HG03097 (cell line): ENCODE measurements around the gene ADCY1.

Experiments
- ATAC-seq: cut with Tn5 transposase; IDR thresholded peaks from one replicate; pipeline ENCODE4 v1.9.1; 2021; ENCODE audit not compliant: unreplicated experiment, low FRiP score

ADCY1 gene

DNA sequence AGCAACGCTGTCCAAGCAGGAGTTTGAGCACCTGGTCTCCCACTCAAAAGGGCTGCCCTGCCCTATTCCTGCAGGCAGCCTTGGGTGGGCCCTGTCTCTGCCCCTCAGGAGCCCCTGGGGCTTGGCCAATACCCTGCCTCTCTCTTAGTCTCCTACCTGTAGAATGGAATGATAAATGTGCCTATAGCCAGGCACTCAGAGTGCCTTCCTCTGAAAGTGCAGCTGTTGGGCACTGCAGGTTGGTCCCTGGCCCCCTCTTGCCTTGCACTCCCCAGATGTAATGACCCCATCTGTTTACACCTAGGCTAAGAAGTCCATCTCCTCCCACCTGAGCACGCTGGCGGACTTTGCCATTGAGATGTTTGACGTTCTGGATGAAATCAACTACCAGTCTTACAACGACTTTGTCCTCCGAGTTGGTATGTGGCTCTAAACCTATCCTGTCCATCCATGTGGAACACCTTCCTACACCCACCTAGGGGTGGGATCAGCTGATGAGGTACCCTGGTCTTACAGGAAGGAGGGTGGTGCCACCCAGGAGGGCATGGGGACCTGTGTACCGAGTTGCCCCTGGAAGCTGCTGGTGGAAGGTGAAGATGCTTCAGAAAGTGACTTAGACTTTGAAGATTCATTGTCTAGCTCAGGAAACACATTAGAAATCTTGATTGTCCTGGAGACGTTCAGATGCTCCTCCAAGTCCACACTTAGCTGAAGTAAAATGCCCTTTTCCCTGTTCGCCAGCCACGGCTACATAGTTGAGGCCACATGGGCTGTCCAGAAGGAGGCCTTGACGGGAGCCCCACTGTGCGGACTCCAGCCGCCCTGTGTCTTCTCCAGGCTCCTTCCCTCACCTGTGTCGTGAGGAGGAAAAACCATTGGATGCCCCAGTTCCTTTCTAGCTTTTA, 134.1 kb downstream of the ADCY1 start:
- ATAC-seq, result no peak

DNA sequence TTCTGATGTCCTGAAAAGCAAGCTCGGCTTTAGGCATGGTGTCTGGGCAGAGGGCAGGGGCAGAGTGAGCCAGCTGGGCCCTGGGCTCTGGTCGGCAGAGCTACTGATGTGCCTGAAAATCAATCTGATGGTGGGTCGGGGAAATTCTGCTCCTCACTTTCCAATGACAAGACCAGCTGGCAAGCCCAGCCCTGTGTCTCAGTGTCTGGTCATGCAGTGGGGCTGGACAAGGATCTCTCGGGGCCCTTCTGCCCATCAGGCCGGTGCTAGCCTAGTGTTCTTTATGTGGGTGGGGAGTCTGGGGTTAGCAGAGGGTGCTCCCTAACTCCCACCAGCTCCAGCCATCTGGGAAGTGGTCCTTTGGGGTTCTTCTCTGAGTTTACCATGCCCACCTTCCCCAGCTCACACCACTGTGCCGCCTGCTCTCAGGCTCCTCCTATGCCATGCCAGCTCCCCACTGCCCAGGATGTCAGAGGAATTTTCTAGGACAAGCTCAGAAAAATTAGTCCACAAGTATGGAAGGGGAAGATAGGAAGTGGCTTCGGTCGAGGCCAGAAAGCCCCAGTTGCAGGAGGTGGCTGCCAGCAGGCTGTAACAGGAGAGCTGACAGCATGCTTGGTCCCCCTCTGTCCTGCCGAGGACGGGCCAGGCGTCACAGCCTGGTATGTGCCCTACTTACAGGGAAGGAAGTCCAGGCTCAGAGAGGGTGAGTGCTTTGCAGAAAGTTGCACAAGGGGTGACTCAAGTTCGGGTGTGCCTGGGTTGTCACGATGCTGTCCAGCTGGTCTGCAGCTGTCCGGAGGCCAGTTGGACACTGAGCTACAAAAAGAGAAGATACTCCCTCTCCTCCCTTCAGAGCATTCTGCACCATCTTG, 135.2 kb downstream of the ADCY1 start:
- no peak for ATAC-seq

DNA sequence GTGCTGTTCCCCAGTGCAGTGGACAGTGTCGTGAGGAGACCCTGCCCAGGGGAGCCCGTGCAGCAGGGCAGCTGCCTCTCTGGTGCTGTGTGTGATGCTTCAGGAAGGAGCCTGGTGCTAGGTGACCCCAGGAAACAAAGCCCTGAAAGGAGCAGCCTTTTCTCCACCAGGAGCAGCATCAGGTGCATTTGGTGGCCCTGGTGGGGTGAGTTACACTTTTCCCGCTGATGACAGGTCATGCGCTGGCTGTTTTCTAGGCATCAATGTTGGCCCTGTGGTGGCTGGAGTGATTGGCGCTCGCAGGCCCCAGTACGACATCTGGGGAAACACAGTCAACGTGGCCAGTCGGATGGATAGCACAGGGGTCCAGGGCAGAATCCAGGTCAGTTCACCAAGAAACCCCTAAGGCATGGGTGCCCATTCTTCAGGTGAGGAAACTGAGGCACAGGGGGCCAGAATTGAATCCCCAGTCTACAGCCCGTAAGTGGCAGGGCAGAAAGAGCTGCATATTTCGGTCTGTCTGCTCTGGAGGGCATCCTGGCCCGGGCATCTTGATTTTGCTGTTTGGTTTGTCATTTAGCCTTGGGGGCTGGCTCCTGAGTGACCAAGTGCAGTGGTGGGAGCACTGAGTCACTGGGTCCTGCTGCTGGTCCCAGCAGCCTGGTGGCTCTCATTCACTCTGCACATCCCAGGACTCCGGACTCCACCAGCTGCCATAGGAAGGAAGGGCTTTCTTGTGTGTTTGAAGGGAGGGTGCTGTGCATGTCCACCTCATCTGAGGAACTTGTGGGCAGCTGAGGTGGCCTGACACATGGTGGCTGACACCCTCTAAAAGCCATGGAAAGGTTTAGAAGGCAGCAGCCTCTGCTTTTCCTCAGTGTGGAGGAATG, 136.3 kb downstream of the ADCY1 start:
- ATAC-seq, result no peak

DNA sequence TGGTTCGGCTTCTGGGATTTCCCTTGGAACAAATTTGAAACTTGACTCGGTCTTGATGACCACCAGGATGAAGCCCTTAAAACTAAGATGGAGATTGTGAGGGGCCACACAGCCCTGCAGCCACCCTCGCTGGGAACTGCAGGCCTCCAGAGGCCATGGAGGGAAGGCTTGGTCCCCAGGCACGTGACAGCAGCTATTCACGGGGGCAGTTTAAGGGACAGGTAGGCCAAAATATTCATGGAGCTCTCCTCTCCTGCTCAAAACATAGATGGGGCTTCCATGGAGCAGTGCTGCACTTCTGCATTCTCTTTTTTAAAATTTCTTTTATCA, 137.0 kb downstream of the ADCY1 start:
- ATAC-seq, result no peak

DNA sequence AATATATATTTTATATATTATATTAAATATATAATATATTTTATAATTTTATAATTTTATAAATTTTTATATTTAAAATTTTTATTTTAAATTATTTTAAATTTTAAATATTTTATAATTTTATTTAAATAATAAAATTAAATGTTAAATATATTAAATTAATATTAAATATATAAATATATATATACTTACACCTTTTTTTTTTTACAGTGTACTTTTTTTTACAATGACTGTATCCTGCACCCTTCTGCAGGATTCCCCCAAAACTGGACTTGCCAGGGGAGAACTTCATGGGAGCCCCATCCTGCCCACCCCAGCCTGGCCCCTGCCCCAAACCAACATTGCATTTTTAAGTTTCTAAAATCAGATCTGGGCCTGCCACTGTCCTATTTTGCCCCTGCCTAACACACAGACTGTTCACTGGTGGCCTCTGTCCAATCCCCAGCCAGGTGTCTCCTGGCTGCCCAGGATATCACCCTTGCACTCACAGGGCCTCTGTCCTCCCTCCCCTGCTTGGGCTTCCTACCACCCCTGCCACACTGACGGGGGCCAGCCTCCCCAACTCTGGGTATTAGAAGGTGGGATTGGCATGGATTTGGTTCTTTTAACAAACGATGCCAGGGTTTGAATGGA, 138.0 kb downstream of the ADCY1 start:
- no peak for ATAC-seq

DNA sequence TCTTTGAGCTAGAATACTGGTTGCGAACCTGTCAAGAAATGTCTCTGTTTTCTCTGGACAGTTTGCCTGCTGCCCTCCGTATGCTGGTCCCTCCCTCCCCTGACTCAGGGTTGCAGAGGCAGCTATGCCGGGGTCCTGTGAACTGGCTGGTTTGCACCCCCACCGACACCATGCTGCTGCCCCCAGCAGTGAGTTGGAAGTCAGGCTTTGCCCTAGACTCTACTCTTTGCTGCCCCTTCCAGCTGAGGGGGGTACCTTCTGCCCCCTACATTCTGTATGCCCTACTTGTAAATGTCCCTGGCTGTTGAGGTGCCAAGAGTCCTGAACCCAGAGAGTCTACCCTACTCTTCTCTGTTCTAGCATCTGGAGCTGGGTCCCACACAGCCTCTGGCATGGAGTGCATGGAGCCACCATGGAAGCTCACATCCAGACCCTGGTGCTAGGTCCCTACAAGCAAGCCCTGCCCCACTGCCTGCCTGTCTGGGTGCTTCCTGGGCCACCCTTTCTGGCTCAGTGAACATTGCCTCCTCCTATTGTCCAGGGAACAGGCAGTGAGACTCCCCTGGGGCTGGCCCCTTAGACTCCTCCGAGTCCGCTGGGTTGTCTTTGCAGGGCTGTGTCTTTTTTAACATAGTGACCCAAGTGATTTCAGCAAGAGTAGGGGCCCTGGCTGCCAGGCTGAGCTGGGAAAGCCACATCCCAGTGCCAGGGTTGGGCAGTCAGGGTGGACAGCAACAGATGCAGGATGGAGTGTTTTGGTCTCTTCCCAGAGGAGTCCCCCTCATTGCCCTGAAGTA, 138.9 kb downstream of the ADCY1 start:
- no peak for ATAC-seq

DNA sequence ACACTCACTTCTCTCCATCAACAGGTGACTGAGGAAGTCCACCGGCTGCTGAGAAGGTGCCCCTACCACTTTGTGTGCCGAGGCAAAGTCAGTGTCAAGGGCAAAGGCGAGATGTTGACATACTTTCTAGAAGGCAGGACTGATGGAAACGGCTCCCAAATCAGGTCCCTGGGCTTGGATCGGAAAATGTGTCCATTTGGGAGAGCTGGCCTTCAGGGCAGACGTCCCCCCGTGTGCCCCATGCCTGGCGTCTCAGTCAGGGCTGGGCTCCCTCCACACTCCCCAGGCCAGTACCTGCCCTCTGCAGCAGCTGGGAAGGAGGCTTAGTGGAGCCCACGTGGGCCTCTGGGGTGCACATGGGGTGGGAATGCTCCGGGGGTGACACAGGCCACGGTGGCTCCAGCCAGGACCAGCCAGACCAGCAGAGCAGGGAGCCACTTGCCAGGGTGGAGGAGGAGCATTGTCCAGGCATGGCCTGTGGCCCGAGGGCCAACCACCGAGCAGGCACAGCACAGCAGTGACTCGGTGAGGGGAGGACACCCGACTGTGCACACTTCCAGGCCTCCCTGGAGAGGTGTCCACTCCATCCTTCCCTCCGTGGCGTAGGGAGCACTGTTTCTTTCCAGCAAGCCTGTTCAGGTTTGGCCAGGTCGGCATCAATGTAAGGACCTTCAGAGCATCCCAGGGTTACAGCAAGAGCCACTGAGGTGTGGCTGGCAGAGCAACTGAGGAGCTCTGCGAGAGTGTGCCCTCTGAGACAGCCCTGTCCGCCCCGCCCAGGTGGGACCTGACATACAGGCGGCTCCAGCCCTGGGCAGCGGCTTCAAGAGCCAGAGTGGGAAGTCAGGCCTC, 139.7 kb downstream of the ADCY1 start:
- no peak for ATAC-seq

DNA sequence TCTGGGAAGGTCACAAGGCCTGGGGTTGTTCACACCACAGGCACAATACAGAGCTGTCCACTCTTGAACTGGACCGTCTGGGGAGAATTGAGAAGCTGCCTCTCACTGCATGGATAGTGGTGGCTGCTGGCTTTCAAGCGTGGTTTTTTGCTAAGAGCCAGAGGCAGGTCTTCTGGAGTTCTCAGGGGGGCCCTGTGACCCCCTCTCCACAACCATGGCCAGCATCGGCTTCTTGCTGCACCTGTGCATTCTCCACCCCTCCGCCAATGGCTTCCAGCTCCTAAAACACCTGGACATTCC, 140.3 kb downstream of the ADCY1 start:
- ATAC-seq, result no peak

DNA sequence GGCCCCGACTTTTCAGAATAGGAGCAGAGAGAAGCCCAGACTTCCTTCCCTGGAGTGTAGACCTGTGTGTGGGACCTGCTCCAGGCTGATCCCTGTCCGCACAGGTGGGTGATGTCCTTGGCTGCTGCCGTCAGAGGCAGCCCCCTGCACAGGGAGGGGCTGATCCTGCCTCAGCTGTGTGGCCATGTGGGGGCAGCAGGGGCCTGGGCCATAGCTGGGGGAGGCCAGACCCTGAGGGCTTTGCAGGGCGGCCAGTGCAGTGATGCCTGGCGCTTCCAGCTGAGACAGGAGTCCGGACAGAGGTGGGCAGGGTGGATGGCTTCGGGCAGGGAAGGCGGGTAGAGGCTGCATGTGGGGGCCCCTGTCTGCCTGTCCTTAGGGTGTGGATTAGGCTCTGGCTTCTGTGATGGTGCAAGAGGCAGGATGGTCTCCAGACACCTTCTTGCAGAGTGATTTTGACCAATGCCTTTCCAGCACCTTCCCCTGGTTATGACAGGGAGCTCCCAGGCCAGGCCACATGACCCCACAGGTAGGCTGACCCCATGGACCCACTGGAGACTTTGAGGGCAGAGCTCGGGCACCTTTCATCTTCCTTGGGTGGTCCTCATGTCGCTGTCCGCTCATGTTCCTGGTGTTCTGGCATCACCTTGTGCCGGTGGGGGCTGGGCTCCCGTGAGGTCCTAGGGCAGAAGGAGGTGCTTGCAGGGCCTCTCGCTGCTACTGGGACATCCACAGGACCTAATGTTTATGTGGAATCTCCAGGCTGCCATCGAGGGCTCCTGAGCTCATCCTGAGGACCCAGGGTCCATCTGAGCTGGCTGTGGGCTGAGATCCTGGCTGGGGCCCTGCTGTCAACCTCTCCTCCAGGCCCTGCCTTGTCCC, 141.5 kb downstream of the ADCY1 start:
- no peak for ATAC-seq

DNA sequence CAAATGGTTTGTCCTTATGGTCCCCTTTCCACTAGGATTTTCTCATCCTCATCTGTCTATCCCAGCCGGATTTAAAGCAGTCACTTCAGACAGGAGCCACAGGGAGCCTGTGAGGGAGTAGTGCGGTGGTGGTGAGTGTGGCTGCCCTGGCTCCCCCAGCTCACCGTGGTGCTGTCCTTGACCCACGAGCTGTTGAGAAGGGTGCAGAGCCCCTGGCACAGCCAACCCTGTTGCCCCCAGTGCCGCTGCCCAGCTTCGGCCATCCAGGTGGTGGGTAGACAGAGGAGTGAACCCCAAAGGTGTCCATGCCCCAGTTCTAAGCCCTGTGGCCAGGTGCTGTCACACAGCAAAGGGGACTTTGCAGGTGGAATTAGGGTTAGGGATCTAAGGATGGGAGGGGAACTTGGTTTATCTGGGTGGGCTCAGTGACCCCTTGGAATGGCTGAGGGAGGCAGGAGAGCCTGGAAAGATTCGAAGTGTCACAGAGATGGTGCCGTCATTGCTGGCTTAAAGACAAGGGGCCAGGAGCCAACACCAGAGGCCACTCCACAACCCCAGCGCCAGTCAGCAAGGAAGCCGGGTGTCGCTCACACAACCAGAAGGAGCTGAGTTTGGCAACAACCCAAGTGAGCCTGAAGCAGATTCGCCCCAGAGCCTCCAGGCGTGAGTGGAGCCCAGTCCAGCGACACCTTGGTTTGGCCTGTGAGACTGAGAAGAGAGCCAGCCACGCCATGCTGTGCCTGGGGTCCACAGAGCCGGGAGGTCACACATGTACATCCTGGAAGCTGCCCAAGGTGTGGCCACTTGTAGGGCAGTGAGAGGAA, 142.4 kb downstream of the ADCY1 start:
- ATAC-seq, result no peak

DNA sequence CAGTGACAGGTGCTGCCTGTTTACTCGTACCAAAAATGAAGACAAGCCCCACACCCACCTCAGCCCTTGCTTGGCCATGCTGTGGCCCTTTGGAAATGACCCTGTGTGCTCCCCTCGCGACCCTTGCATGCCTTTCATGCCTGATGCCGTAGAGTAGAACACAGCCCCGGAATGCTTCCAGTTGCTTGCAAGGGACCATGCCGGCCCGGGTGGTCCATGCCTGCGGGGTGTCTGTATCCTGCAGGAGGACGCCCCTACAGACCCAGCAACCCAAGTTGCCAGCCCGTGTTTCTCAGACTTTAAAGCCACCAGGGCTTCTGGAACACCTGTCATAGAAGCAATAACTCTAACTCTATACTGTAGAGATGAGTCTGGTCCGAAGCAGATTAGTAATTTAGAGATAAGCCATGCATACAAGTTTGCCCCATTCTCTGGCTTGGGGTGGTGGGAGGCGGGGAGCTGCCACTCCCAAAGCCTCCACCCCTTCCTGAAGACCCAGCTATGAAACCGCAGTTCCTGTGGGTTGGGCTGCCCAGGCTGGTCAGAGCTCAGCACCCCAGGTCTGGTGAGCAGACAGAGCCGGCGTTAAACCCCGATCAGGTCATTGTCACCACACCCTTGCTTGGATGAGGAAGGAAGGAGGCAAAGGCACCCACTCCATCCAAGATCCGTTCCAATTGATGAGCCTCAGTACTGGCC, 143.5 kb downstream of the ADCY1 start:
- ATAC-seq, result no peak

DNA sequence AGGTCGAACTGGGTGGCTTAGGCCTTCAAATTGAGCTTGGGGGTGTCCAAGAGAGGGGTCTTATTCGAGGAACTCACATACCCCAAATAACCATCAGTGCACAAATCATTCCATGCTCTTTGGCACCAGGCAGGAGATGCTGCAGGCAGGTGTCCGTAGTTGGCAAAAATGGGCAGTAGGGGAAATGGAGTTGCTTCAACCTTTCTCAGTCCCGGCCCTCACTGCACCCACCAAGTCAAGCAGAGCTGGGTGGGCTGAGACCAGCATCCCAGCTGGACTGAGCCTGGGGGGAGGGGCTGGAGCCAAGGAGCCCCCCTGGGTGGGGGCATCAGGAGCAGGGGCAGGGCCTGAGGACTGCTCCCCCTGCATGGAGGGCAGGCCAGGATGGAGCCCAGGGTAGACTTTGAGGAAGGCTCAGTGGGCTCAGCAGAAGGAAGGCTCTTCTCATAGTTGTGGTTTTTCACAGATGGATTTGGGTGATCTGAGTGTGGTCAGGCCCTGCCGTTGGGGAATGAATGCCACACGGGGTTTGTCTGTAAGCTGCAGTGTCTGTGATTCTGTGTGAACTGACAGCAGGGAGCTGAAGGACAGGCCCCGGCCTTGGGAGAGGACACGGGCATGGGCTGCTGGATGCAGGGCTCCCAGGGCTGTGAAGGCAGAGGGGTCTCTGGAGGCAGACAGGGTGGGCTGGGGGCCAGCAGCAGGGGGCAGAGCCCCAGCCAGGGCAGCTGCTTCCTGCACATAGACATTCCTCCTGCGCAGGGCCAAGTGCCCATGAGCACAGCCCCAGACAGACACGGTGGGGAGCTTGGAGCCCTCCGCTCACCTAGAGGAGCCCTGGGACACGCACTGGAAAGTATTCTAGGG, 144.5 kb downstream of the ADCY1 start:
- no peak for ATAC-seq

DNA sequence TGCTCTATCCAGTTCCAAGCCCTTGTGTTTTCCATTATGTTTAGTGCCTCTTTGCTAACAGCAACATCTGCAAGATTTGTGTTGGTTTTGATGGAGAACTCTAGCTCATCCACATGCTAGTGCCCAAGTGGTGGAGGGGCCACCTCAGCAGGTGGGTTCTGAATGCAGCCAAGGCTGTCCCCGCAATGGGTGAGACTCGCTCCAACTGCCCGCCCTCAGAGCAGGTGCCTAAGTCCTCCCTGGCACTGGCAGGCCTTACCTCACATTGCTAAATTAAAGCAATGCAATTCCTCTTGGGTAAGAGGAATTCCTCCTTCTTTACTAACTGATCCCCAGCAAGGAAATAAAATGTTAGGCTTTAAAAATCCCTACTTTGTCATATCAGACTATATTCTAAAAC, 146.8 kb downstream of the ADCY1 start:
- ATAC-seq, result no peak

DNA sequence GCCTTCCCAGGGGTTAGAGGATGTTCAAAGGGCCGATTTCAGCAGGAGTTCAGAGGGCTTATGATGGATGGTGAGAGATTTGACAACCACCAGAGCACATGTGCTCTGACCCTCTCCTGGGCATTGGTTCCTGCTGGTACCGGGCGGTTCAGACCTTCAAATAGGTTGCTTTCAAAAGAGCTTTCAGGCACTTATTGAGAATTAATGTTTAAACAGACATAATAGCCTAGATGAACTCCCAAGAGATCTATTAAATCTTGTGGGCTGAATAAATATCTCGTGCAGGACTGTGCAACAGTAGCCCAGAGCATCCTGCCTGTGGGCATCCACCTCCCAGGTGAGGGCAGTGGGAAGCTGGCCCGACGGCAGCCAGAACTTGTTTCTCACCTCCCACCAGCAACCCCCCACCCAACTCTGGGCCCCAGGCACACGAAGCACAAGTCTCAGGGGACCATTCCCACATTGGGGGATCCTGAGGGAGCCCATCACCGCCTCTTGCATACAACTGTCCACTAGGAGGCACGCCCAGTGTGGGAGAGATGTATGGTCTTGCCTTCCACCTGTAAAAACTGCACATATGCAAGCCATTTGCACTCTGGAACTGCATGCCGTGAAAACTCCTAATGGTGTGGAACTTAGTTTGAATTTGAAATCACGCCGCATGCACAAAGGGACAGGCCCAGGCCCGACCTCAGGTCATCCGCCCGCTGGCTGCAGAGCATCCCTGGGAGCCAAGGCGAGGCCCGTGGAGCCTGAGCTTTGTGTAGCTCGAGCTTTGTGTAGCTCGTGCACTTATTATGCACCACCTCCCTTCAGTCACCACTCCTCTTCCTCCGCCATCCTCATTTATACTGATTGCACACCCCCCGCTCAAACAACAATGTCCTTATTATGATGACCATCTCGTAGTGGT, 147.8 kb downstream of the ADCY1 start:
- ATAC-seq, result no peak
